ENCODE data around the gene SV2A.

GRCh38 chr1:149949911-149950310 lies 32.3 kb upstream of the SV2A start:
- TF ChIP-seq SP7 (tag by site-specific recombination; IDR thresholded peaks at IDR 0.05) (no peak), CTCF (tag by site-specific recombination; IDR thresholded peaks at IDR 0.05) (no peak), ZNF175 (tag by site-specific recombination; IDR thresholded peaks at IDR 0.05) (no peak), ZNF639 (tag by site-specific recombination; IDR thresholded peaks at IDR 0.05) (no peak), ZBTB10 (tag by site-specific recombination; IDR thresholded peaks at IDR 0.05) (no peak), ZNF707 (tag by site-specific recombination; IDR thresholded peaks at IDR 0.05) (no peak), ZNF10 (tag by site-specific recombination; IDR thresholded peaks at IDR 0.05) (no peak), ZNF274 (IDR thresholded peaks at IDR 0.05; ENCODE audit: low read length) (no peak), ZNF274 (tag by site-specific recombination; IDR thresholded peaks at IDR 0.05; ENCODE audit: borderline replicate concordance) (no peak), ZSCAN30 (tag by site-specific recombination; IDR thresholded peaks at IDR 0.05) (no peak), ZFP69B (tag by site-specific recombination; IDR thresholded peaks at IDR 0.05) (no peak), ZNF211 (tag by site-specific recombination; IDR thresholded peaks at IDR 0.05; ENCODE audit: low read depth) (no peak), ZNF169 (tag by site-specific recombination; IDR thresholded peaks at IDR 0.05) (no peak)
